K562 (cell line): ENCODE data around the gene RGS14. TPM values are rescaled to one million over a fixed set of nuclear protein-coding genes. Genes with fewer than 3 reads are reported as not detected.

Source experiments
- ATAC-seq: fragments of 200-7000 bp; cut with Tn5 transposase; 3 replicates; pipeline ENCODE4 v1.9.1; 2020; ENCODE audit warnings: moderate library complexity
- BruUV-seq: library from RNA; stranded (reverse); fragments of 400-500 nt; replicated peaks from 2 replicates; lab custom pipeline; 2021; lab: Mats Ljungman, UMichigan
- CTCF ChIA-PET: fragments of 300-600 bp; formaldehyde crosslinking; extraction: SDS; loops from one replicate; lab custom pipeline; 2021; ENCODE audit warnings: low intra/inter-chr PET ratio; lab: Yijun Ruan, JAX
- POLR2A ChIA-PET: fragments of 300-600, 350-650 bp; sonication (Branson Sonifier 250); formaldehyde crosslinking; extraction: SDS; loops from one replicate; lab custom pipeline; 2021; ENCODE audit warnings: antibody characterized with exemption, inconsistent platforms; lab: Yijun Ruan, JAX
- DNase-seq, 4 experiments: peaks; one replicate each; pipeline versions ENCODE4 v3.0.0 to v3.0.0-alpha.2; 2011 to 2018; ENCODE audit warnings: low spot score in 3 of 4, mixed read lengths in 3 of 4; ENCODE audit errors: extremely low read depth in 1 of 4
- FAIRE-seq: peaks from 2 replicates; lab custom pipeline; 2011; peaks lifted over from hg19 to GRCh38; lab: Jason Lieb, UNC
- H2AFZ ChIP-seq: 2 replicates; pipeline ENCODE4 v1.6.0; 2011; ENCODE audit warnings: low read depth, low read length, control low read depth, inconsistent platforms
- H3K27ac ChIP-seq: fragments of 200-600 bp; 3 replicates; pipeline ENCODE4 v1.8.0; 2011; ENCODE audit warnings: low read depth, mild to moderate bottlenecking, control low read depth, inconsistent platforms, low read length, moderate library complexity, mixed read lengths; ENCODE audit errors: extremely low read depth
- H3K27me3 ChIP-seq, 2 experiments: fragments of 300-600 bp in 1 of 2; 2 replicates in 1 of 2; 3 replicates in 1 of 2; pipeline versions ENCODE4 v1.6.0 to v1.8.0; 2011; ENCODE audit warnings: inconsistent platforms in 2 of 2, low read length in 2 of 2, mild to moderate bottlenecking in 1 of 2, mixed read lengths in 1 of 2, moderate library complexity in 1 of 2; ENCODE audit not compliant: control insufficient read depth in 2 of 2, insufficient read depth in 2 of 2
- H3K36me3 ChIP-seq: fragments of 300-600 bp; 3 replicates; pipeline ENCODE4 v1.8.0; 2011; ENCODE audit warnings: mild to moderate bottlenecking, low read length, inconsistent platforms; ENCODE audit not compliant: control insufficient read depth, insufficient read depth
- H3K4me1 ChIP-seq, 2 experiments: fragments of 200-600 bp in 1 of 2; replicated peaks in 1 of 2; 2 replicates in 1 of 2; 3 replicates in 1 of 2; pipeline versions ENCODE4 v1.5.1 to v1.8.0; 2011; ENCODE audit warnings: inconsistent platforms in 2 of 2, low read length in 2 of 2, mild to moderate bottlenecking in 1 of 2, mixed read lengths in 1 of 2, moderate library complexity in 1 of 2; ENCODE audit not compliant: control insufficient read depth in 2 of 2, insufficient read depth in 2 of 2
- H3K4me2 ChIP-seq: 2 replicates; pipeline ENCODE4 v1.6.1; 2011; ENCODE audit warnings: low read length, control low read depth, inconsistent platforms, mixed read lengths; ENCODE audit not compliant: insufficient read depth
- H3K4me3 ChIP-seq: fragments of 200-600 bp; sonication (generic), shearing (Covaris generic); 2 replicates; pipeline ENCODE4 v1.5.1; 2016; ENCODE audit warnings: control low read depth, inconsistent platforms
- H3K79me2 ChIP-seq: fragments of 200-600 bp; 3 replicates; pipeline ENCODE4 v1.8.0; 2011; ENCODE audit warnings: low read length, inconsistent platforms; ENCODE audit not compliant: control insufficient read depth, insufficient read depth
- H3K9ac ChIP-seq, 2 experiments: 2 replicates each; pipeline versions ENCODE4 v1.6.0 to v1.6.1; 2011; ENCODE audit warnings: low read depth in 2 of 2, low read length in 2 of 2, control low read depth in 1 of 2, inconsistent platforms in 1 of 2, mild to moderate bottlenecking in 1 of 2, mixed read lengths in 1 of 2; ENCODE audit not compliant: insufficient read depth in 1 of 2
- H3K9me1 ChIP-seq: one replicate; pipeline ENCODE4 v1.6.0; 2011; ENCODE audit warnings: inconsistent platforms, mild to moderate bottlenecking, low read length, moderate library complexity; ENCODE audit not compliant: control insufficient read depth, insufficient read depth
- H3K9me3 ChIP-seq: replicated peaks from 2 replicates; pipeline ENCODE4 v1.5.1; 2011; ENCODE audit warnings: low read depth, low read length, inconsistent platforms; ENCODE audit not compliant: control insufficient read depth, insufficient read depth
- H4K20me1 ChIP-seq: replicated peaks from 2 replicates; pipeline ENCODE4 v1.6.1; 2011; ENCODE audit warnings: low read length, inconsistent platforms, mixed read lengths; ENCODE audit not compliant: control insufficient read depth, insufficient read depth
- BCOR ChIP-seq: fragments of 450-650 bp; IDR thresholded peaks from 2 replicates; pipeline ENCODE4 v1.6.1; 2016
- ETV5 ChIP-seq: sonication (generic); formaldehyde crosslinking; IDR thresholded peaks from 2 replicates; pipeline ENCODE4 v1.4.0; 2020; ENCODE audit warnings: low read depth, mild to moderate bottlenecking, missing genetic modification reagents
- KAT2B ChIP-seq: IDR thresholded peaks from one replicate; pipeline ENCODE4 v1.6.1; 2012; ENCODE audit warnings: low read depth, mild to moderate bottlenecking, control low read depth, inconsistent platforms, low read length, moderate library complexity
- L3MBTL2 ChIP-seq: fragments of 450-650 bp; IDR thresholded peaks from 2 replicates; pipeline ENCODE4 v1.6.1; 2016; ENCODE audit warnings: mild to moderate bottlenecking, moderate library complexity
- NELFE ChIP-seq: IDR thresholded peaks from 2 replicates; pipeline ENCODE4 v1.6.1; 2011; ENCODE audit warnings: mild to moderate bottlenecking; ENCODE audit not compliant: insufficient read depth, insufficient read length
- NFYB ChIP-seq: IDR thresholded peaks from 2 replicates; pipeline ENCODE4 v1.6.1; 2011; ENCODE audit warnings: mild to moderate bottlenecking, moderate library complexity; ENCODE audit not compliant: insufficient read length; ENCODE audit errors: extremely low read depth
- NR4A1 ChIP-seq, 2 experiments: fragments of 250-450 bp in 1 of 2; fragments of 450-650 bp in 1 of 2; sonication (Bioruptor Pico) in 1 of 2; IDR thresholded peaks; 2 replicates each; pipeline versions ENCODE4 v1.4.0 to v1.6.1; 2016 to 2020; ENCODE audit warnings: mild to moderate bottlenecking in 2 of 2, missing compliant biosample characterization in 1 of 2, missing genetic modification characterization in 1 of 2, moderate library complexity in 1 of 2
- PHF20 ChIP-seq: fragments of 450-650 bp; IDR thresholded peaks from 2 replicates; pipeline ENCODE4 v1.6.1; 2018; ENCODE audit not compliant: partially characterized antibody
- SETDB1 ChIP-seq: IDR thresholded peaks from one replicate; pipeline ENCODE4 v1.6.1; 2012; ENCODE audit warnings: low read length, control low read depth, inconsistent platforms
- SMAD1 ChIP-seq: fragments of 150-350 bp; IDR thresholded peaks from 2 replicates; pipeline ENCODE4 v1.6.1; 2014; ENCODE audit warnings: low read length, low read depth; ENCODE audit not compliant: partially characterized antibody
- SMAD4 ChIP-seq: fragments of 250-450 bp; sonication (Bioruptor Pico); conservative IDR thresholded peaks from 2 replicates; pipeline ENCODE4 v1.8.0; 2021; ENCODE audit warnings: inconsistent platforms, mild to moderate bottlenecking, moderate library complexity
- XRCC3 ChIP-seq: fragments of 450-650 bp; IDR thresholded peaks from 2 replicates; pipeline ENCODE4 v1.6.1; 2017; ENCODE audit warnings: mild to moderate bottlenecking, moderate library complexity
- ZNF311 ChIP-seq: fragments of 250-450 bp; sonication (Bioruptor Pico); IDR thresholded peaks from 2 replicates; pipeline ENCODE4 v1.4.0; 2020; ENCODE audit warnings: mild to moderate bottlenecking, moderate library complexity
- ZNF778 ChIP-seq: fragments of 450-650 bp; formaldehyde crosslinking; IDR thresholded peaks from 2 replicates; pipeline ENCODE4 v1.4.0; 2020; ENCODE audit warnings: mild to moderate bottlenecking, moderate library complexity
- WGBS: fragments of 100-300 bp; shearing (Covaris generic); methylation state at CpG from one replicate; pipeline ENCODE4 v1.1.6; 2016; ENCODE audit warnings: low coverage, mixed read lengths; ENCODE audit not compliant: insufficient coverage; ENCODE audit errors: missing lambda C conversion rate; 5-methylcytosine and 5-hydroxymethylcytosine counted together
- in situ Hi-C: fragments of 300-500 bp; cut with MboI; formaldehyde crosslinking; loops from 4 replicates; pipeline ENCODE4 v1.15.0; 2018; ENCODE audit warnings: inconsistent platforms, mixed read lengths
- intact Hi-C: fragments of 100-400 bp; cut with micrococcal nuclease; formaldehyde crosslinking; loops from 2 replicates; pipeline ENCODE4 v1.14.2; 2022
- polyA plus RNA-seq, 8 experiments: library from polyadenylated mRNA; depleted of rRNA in 4 of 8; stranded (reverse) in 5 of 8; unstranded in 3 of 8; fragments of >200 nt; fragmentation: Nextera tagmentation in 2 of 8; fragmentation: Illumina TruSeq in 1 of 8; extraction: Ambion mirVana in 2 of 8; extraction: Trizol in 1 of 8; gene quantifications; 2 replicates each; pipeline versions ENCODE4 v1.2.1 to v1.2.3, GENCODE V29; 2011 to 2014; ENCODE audit warnings: inconsistent platforms in 1 of 8, missing spikeins in 1 of 8
- total RNA-seq, 7 experiments: library from RNA; depleted of rRNA in 6 of 7; stranded (reverse); fragments of >200 nt in 6 of 7; fragmentation: Illumina TruSeq in 2 of 7; extraction: Trizol in 2 of 7; gene quantifications; 2 replicates each; pipeline versions ENCODE4 v1.2.1 to v1.2.3, GENCODE V29; 2011 to 2021; ENCODE audit warnings: low replicate concordance in 1 of 7
- TF ChIP-seq, protein P1 (sequence below): fragments of 200-800 bp; sonication (Bioruptor generic); IDR thresholded peaks from 2 replicates; pipeline ENCODE4 v1.6.1; 2017; ENCODE audit warnings: missing genetic modification characterization, missing compliant biosample characterization
- TF ChIP-seq, protein P2 (sequence below): sonication (generic); formaldehyde crosslinking; IDR thresholded peaks from 2 replicates; pipeline ENCODE4 v1.8.0; 2022; ENCODE audit warnings: missing genetic modification reagents, mild to moderate bottlenecking, moderate library complexity, borderline replicate concordance

RGS14 gene
- total and polyA plus RNA-seq, 9 of the 15 experiments (the other 6 are each of a cell fraction or from before 2014, with no cell fraction given) = 0.28 to 75.9 (median 34.5) TPM

DNA sequence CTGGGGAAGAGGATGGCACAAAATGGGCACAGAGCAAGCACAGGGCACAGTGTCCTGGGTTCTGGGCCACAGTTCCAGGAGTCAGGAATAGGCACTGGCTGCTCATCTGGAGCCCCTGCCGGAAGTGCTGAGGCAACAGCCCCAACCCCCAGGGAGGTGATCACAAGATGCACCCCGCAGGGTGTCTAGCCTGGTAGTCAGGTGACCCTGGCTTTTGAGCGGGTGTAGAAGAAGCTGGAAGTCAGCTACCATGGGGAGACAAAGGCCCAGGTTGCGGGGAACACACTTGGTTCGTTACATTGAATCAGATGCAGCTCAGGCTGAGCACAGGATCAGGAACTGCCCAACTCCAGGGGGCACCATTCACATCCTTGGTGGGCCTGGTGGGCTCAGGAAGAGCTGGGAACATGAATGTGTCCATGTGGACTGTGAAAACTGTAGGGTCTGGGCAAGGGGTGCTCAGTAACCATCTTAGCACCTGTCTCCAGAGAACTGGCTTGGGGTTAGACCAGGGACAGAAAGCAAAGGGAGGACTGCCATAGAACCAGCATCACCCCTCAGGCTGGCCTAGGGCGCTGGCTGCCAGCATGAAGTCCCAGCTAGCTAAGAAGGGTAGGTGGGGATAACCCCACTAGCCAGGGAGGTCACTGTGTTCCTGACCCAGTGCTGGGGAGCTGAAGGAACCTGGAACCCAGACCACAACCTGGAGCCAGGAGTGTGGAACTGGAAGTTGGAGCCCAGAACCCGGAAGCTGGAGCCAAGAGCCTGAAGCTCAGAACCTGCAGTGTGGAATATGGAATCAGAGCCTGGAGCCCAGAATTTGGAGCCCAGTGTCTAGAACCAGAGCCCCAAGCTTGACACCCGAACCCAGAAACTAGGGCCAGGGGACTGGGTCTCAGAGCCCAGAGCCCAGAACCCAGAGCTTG, 20.4 kb downstream of the RGS14 start (continued):
- TF ChIP-seq SMAD4 (peak; percentile 16; the same call in 1 of the 2 replicates), NELFE (no peak), NFYB (no peak), SETDB1 (no peak), ZNF778 (CRISPR knock-in tag) (no peak)

DNA sequence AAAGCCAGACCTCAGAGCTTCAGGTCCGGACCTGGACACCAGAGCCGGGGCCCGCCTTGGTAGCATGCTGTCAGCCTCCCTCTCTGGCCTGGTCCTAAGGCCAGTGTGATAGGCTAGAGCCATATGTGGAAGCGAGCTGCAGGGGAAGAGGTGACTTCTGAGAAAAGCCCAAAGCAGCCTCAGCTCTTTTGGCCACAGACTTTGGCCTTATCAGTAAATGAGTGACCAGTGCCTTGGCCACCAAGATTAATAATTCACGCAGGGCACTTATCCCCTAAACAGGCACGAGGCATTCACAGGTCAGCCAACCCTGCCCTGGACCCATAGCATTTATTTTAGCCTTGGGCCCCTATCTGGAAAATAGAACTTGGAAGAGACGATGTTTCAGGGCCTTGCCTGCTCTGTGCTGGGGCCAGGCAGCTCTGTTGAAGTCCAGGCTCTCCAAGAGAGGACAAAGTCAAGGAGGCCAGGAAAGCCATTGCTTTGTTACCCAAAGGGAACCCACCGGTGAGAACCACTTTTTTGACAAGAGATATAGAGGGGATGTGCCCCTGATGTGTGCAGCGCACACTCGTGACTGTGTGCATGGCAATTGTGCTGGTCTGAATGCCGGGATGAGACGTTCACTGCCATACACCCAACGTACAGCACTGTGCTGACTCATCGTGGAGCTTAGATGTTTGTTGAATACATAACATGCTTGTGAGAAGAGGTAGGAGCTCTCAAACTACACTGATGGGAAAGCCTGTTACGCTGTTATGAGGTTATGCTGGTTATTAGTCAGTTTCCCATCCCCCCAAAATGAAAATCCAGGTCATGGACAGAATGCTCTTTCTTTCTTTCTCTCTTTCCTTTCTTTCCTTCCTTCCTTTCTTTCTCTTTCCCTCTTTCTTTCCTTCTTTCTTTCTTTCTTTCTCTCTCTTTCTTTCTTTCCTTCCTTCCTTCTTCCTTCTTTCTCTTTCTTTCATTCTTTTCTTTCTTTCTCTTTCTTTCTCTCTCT, 21.5 kb downstream of the RGS14 start:
- peak overlapping the region; percentile 97 for H2AFZ ChIP-seq
- H3K9me3 ChIP-seq = no peaks in the 10 kb centered on the region
- H3K4me2 ChIP-seq = peak overlapping the region; percentile 64
- peak; percentile 93 for ATAC-seq
- H4K20me1 ChIP-seq = no peaks in the 10 kb centered on the region
- intact Hi-C loops (no loop called here), in situ Hi-C loops (no loop called here)
- ChIA-PET POLR2A (interaction anchor here (0.5 to 2.3 kb wide), 25 partner anchors 9 to 1848 kb away, joined by 3 to 18 read pairs (median 4); partner anchors contain the start of genes GRK6, LMAN2 and PDLIM7), CTCF (interaction anchor here (0.6 kb wide), 1 partner anchor 76 kb away, joined by 4 read pairs; no protein-coding TSS in a partner anchor)
- peaks cover 16 to 29% of the 10 kb centered on the region in 2 experiments for H3K4me1 ChIP-seq
- H3K79me2 ChIP-seq = no peaks in the 10 kb centered on the region
- WGBS = 9% methylated on average over 15 of the region's 15 CpGs
- H3K9me1 ChIP-seq = peaks cover 4% of the 10 kb centered on the region
- H3K27ac ChIP-seq = peak overlapping the region; percentile 88
- peak; percentile 97 for FAIRE-seq
- H3K4me3 ChIP-seq = no peak overlapping the region
- no TSS peak for BruUV-seq
- no peaks in the 10 kb centered on the region for H3K36me3 ChIP-seq
- H3K9ac ChIP-seq = peak overlapping the region; percentile 53 to 65
- DNase-seq = peak; percentile 70 to 91 (median 77)
- H3K27me3 ChIP-seq = no peaks in the 10 kb centered on the region; a peak in 1 of 5 replicates
- TF ChIP-seq L3MBTL2 = peak; percentile 96
- no peak for TF ChIP-seq PHF20
- TF ChIP-seq NR4A1 (CRISPR knock-in tag; IDR thresholded peaks at IDR 0.05) = no peak
- TF ChIP-seq NR4A1 (tag; IDR thresholded peaks at IDR 0.05) = peak; percentile 96
- TF ChIP-seq KAT2B = no peak
- TF ChIP-seq XRCC3 = no peak
- peak; percentile 77; the same call in 1 of the 2 replicates for TF ChIP-seq ZNF311 (CRISPR knock-in tag)
- TF ChIP-seq, protein P1, sequence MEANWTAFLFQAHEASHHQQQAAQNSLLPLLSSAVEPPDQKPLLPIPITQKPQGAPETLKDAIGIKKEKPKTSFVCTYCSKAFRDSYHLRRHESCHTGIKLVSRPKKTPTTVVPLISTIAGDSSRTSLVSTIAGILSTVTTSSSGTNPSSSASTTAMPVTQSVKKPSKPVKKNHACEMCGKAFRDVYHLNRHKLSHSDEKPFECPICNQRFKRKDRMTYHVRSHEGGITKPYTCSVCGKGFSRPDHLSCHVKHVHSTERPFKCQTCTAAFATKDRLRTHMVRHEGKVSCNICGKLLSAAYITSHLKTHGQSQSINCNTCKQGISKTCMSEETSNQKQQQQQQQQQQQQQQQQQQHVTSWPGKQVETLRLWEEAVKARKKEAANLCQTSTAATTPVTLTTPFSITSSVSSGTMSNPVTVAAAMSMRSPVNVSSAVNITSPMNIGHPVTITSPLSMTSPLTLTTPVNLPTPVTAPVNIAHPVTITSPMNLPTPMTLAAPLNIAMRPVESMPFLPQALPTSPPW = peak; percentile 14; the same call in 1 of the 2 replicates
- peak; percentile 44; the same call in 1 of the 2 replicates for TF ChIP-seq BCOR
- TF ChIP-seq, protein P2, sequence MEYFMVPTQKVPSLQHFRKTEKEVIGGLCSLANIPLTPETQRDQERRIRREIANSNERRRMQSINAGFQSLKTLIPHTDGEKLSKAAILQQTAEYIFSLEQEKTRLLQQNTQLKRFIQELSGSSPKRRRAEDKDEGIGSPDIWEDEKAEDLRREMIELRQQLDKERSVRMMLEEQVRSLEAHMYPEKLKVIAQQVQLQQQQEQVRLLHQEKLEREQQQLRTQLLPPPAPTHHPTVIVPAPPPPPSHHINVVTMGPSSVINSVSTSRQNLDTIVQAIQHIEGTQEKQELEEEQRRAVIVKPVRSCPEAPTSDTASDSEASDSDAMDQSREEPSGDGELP = peak; percentile 29; the same call in 1 of the 2 replicates
- TF ChIP-seq SMAD1 = no peak
- TF ChIP-seq ETV5 (CRISPR knock-in tag) = no peak
